ENCODE data around the gene NID2. TPM values are rescaled to one million over a fixed set of nuclear protein-coding genes. Genes with fewer than 3 reads are reported as not detected.

The NID2 gene
- polyA plus RNA-seq, 1 donor from 2014 or later = 0.73 TPM

DNA sequence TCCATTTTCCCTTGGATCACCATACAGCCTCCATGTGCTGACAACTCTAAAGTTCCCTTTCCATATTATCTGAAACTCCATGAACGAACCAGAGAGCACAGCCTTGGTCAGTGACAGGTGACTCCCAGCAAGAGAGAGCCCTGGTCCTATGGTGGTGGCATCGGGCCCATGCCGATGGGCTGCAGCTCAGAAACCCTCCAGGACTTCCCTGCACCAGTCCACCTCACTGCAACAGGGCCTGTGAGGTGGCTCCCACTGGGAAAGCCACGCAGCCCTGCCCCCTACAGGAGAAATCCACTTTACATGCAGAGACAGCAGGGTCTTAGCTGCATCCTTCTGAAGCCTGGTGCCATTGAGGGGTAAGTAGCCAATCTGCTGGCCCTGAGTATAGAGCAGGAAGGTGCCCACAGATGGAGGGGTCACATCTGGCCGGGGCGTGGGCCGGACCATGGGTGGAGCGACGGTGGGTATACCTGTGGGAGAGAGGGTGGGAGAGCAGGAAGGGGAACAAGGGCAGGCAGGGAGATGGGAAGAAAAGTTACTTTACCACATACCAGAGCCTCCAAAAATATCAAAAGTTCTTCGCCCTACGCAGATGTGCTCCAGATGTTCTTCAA is 54.8 kb downstream of the NID2 start:
- Mint-ChIP-seq H3K36me3 (peaks cover 4% of the 10 kb centered on the region), H3K27me3 (peaks cover 2% of the 10 kb centered on the region), H3K4me3 (no peak overlapping the region), H3K27ac (peak overlapping the region in 1 of 3 donors; percentile 71), H3K4me1 (peaks cover 0 to 2% (median 0%) of the 10 kb centered on the region in 3 donors), H3K9me3 (no peaks in the 10 kb centered on the region)

GRCh38 chr14:52012635-52013034 is 56.2 kb downstream of the NID2 start:
- Mint-ChIP-seq H3K36me3 (peaks cover 4% of the 10 kb centered on the region), H3K4me1 (peaks cover 0 to 2% (median 0%) of the 10 kb centered on the region in 3 donors), H3K27me3 (peaks cover 2% of the 10 kb centered on the region), H3K27ac (no peak overlapping the region), H3K4me3 (no peak overlapping the region), H3K9me3 (no peaks in the 10 kb centered on the region)

DNA sequence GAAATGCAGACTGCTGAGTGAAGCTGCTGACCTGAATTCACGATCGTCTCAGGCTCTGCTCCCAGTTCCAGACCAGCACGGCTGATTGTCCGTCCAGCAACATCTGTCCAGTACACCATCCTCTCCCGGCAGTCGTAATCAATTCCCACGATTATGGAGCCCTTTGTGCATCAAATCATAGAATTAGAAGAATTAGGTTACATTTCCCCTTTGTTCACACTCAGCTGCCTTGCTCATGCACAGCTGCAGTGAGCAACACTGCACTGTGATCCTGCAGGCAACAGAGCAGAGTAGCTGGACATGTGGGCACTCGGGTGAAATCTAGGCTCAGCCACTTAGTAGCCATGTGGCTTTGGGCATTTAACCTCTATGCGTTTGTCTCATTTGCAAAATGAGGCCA is 57.3 kb downstream of the NID2 start:
- Mint-ChIP-seq H3K27ac (no peak overlapping the region), H3K36me3 (peaks cover 4% of the 10 kb centered on the region), H3K4me3 (no peak overlapping the region), H3K4me1 (peaks cover 0 to 2% (median 0%) of the 10 kb centered on the region in 3 donors), H3K27me3 (no peaks in the 10 kb centered on the region), H3K9me3 (no peaks in the 10 kb centered on the region)

- no peaks in the 10 kb centered on the region for H3K27me3 Mint-ChIP-seq
- peaks cover 0 to 3% (median 0%) of the 10 kb centered on the region in 3 donors for H3K4me1 Mint-ChIP-seq
- H3K4me3 Mint-ChIP-seq = no peak overlapping the region
- no peak overlapping the region for H3K27ac Mint-ChIP-seq
- H3K9me3 Mint-ChIP-seq = no peaks in the 10 kb centered on the region
- peaks cover 4% of the 10 kb centered on the region for H3K36me3 Mint-ChIP-seq
These were observed 58.6 kb downstream of the NID2 start for GRCh38 chr14:52010173-52010693.

GRCh38 chr14:52008136-52008535 is 60.7 kb downstream of the NID2 start:
- Mint-ChIP-seq H3K36me3 (peaks cover 4% of the 10 kb centered on the region), H3K9me3 (no peaks in the 10 kb centered on the region), H3K4me3 (no peak overlapping the region), H3K27me3 (no peaks in the 10 kb centered on the region), H3K4me1 (peaks cover 0 to 1% (median 0%) of the 10 kb centered on the region in 3 donors), H3K27ac (no peak overlapping the region)

DNA sequence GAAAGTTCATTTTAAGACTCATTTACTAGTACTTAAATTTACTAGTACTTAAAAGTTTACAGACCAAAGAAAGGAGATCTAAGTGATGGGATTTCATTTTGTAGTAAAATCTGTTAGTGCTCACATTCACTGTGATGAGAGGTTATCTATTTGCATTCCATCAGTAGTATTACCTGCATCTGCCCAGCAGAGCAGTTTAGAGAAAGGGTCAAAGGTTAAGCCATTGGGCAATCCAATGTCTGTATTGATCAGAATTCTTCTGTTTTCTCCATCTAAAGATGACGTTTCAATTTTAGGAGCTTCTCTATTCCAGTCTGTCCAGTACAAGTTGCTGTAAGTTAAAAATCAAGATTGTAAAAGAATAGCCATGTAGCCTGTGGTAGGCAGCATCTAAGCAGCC is 61.2 kb downstream of the NID2 start:
- no peak overlapping the region for H3K27ac Mint-ChIP-seq
- peaks cover 4% of the 10 kb centered on the region for H3K36me3 Mint-ChIP-seq

GRCh38 chr14:52007211-52007610 is 61.6 kb downstream of the NID2 start:
- no peak overlapping the region for H3K4me3 Mint-ChIP-seq
- H3K27ac Mint-ChIP-seq = no peak overlapping the region
- peaks cover 4% of the 10 kb centered on the region for H3K36me3 Mint-ChIP-seq
- H3K9me3 Mint-ChIP-seq = no peaks in the 10 kb centered on the region
- H3K4me1 Mint-ChIP-seq = peaks cover 0 to 1% (median 0%) of the 10 kb centered on the region in 3 donors
- no peaks in the 10 kb centered on the region for H3K27me3 Mint-ChIP-seq

More for the DNA sequence above, 61.2 kb downstream of the NID2 start:
- Mint-ChIP-seq H3K9me3 (no peaks in the 10 kb centered on the region), H3K4me1 (peaks cover 0 to 1% (median 0%) of the 10 kb centered on the region in 3 donors), H3K4me3 (no peak overlapping the region), H3K27me3 (no peaks in the 10 kb centered on the region)

- Mint-ChIP-seq H3K27ac (no peak overlapping the region), H3K27me3 (no peaks in the 10 kb centered on the region), H3K36me3 (peaks cover 7% of the 10 kb centered on the region), H3K4me1 (peaks cover 0 to 1% (median 0%) of the 10 kb centered on the region in 3 donors), H3K9me3 (no peaks in the 10 kb centered on the region), H3K4me3 (no peak overlapping the region)
These were observed 62.5 kb downstream of the NID2 start for GRCh38 chr14:52006361-52006760.

GRCh38 chr14:52005625-52006024 is 63.2 kb downstream of the NID2 start:
- peaks cover 10% of the 10 kb centered on the region for H3K36me3 Mint-ChIP-seq
- no peaks in the 10 kb centered on the region for H3K9me3 Mint-ChIP-seq
- H3K27me3 Mint-ChIP-seq = no peaks in the 10 kb centered on the region
- H3K4me3 Mint-ChIP-seq = no peak overlapping the region
- H3K27ac Mint-ChIP-seq = no peak overlapping the region
- peaks cover 0 to 1% (median 0%) of the 10 kb centered on the region in 3 donors for H3K4me1 Mint-ChIP-seq

DNA sequence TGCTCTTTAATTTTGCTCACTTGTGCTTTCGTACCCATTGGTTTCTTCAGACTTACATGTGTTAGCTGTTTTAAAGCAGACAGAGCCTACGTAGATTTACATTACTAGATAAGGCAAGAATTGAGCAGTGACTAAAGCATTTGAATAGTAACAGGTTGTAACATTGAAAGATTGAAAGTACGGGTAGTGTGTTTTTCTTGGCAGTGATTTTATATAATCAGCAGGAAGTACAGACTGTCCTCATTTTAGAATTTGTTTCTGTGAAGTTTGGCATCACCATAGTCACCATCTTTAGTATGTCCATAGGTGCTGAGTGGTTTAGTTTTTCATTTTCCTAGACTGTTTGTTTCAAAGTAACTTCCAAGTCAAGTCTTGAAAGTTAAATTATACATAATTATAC is 65.5 kb downstream of the NID2 start:
- peaks cover 7% of the 10 kb centered on the region for H3K36me3 Mint-ChIP-seq

DNA sequence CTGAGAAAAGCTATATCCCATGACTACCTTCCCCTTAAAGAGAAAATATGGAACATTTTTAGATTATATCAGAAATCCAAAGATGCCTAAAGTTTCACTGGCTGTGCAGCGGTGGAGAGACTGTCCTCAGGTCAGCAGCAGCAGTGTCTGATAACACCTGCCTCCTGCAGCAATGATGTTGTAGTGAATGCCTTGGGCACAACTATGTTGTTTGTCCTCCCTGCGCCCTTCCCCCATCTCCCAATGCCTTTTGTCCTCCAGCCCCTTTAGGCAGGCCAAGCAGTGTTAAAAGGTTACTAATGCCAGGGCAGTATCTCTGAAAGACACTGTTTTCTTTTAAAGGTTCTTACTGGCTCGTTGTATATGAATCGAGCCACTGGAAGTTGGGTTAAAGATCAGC is 66.3 kb downstream of the NID2 start:
- peaks cover 7% of the 10 kb centered on the region for H3K36me3 Mint-ChIP-seq
- no peak overlapping the region for H3K27ac Mint-ChIP-seq
- H3K9me3 Mint-ChIP-seq = no peaks in the 10 kb centered on the region
- H3K4me3 Mint-ChIP-seq = peak overlapping the region in 1 of 4 donors; percentile 65
- H3K4me1 Mint-ChIP-seq = peaks cover 0 to 1% (median 0%) of the 10 kb centered on the region in 3 donors
- H3K27me3 Mint-ChIP-seq = no peaks in the 10 kb centered on the region

More for the DNA sequence above, 65.5 kb downstream of the NID2 start:
- H3K27ac Mint-ChIP-seq = no peak overlapping the region
- H3K4me1 Mint-ChIP-seq = peaks cover 0 to 1% (median 0%) of the 10 kb centered on the region in 3 donors
- no peaks in the 10 kb centered on the region for H3K9me3 Mint-ChIP-seq
- no peaks in the 10 kb centered on the region for H3K27me3 Mint-ChIP-seq
- H3K4me3 Mint-ChIP-seq = no peak overlapping the region

GRCh38 chr14:52000696-52001095 is 68.2 kb downstream of the NID2 start:
- no peaks in the 10 kb centered on the region for H3K9me3 Mint-ChIP-seq
- H3K4me1 Mint-ChIP-seq = peaks cover 0 to 5% (median 0%) of the 10 kb centered on the region in 3 donors
- no peaks in the 10 kb centered on the region for H3K27me3 Mint-ChIP-seq
- no peak overlapping the region for H3K27ac Mint-ChIP-seq
- H3K36me3 Mint-ChIP-seq = peaks cover 8% of the 10 kb centered on the region
- H3K4me3 Mint-ChIP-seq = no peak overlapping the region

GRCh38 chr14:52000019-52000582 is 68.8 kb downstream of the NID2 start:
- Mint-ChIP-seq H3K4me1 (peaks cover 0 to 6% (median 2%) of the 10 kb centered on the region in 3 donors), H3K9me3 (no peaks in the 10 kb centered on the region), H3K27ac (no peak overlapping the region), H3K27me3 (no peaks in the 10 kb centered on the region), H3K36me3 (peaks cover 8% of the 10 kb centered on the region), H3K4me3 (no peak overlapping the region)

DNA sequence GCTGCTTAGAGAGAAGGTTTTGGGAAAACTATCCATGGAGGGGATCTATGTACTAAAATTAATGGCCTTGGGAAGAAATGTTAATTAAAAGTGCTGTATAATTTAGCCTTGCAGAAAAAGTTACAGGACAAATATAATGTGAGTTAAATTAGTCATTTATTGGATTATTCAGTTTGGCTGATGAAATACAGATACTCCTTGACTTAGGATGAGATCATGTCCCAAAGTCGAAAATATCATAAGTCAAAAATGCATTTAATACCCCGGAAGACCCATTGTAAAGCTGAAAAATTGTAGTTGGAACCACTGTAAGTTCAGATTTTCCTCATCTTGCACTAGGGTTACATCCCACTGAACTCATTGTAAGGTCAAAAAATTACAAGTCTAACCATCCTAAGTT is 69.8 kb downstream of the NID2 start:
- no peaks in the 10 kb centered on the region for H3K27me3 Mint-ChIP-seq
- no peak overlapping the region for H3K27ac Mint-ChIP-seq
- no peak overlapping the region for H3K4me3 Mint-ChIP-seq
- H3K36me3 Mint-ChIP-seq = peaks cover 8% of the 10 kb centered on the region
- H3K4me1 Mint-ChIP-seq = peaks cover 4 to 6% (median 6%) of the 10 kb centered on the region in 3 donors
- H3K9me3 Mint-ChIP-seq = no peaks in the 10 kb centered on the region

DNA sequence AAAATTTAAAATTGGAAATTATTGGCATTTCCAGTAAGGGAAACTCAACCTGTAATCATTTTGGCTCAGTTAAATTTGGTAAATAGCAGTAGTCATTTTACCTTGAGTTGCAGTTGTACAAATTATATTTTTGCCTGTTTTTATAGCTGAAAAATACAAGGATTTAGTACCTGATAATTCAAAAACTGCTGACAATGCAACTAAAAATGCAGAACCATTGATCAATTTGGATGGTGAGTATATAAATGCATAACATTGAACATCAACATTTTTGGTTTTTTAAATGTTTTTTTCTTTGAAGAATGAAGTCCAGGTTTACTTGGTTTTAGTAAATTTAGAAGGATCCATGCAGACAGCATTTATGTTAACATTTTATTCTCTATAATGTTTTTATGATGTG is 70.5 kb downstream of the NID2 start:
- H3K27me3 Mint-ChIP-seq = no peaks in the 10 kb centered on the region
- no peak overlapping the region for H3K27ac Mint-ChIP-seq
- peaks cover 9% of the 10 kb centered on the region for H3K36me3 Mint-ChIP-seq
- no peak overlapping the region for H3K4me3 Mint-ChIP-seq
- peaks cover 8 to 12% (median 10%) of the 10 kb centered on the region in 3 donors for H3K4me1 Mint-ChIP-seq
- H3K9me3 Mint-ChIP-seq = no peaks in the 10 kb centered on the region

Measured in IgD-negative memory B cell (primary cell).